ENCODE measurements around the gene WDR82.

Gene WDR82

GRCh38 chr3:52306978-52307377 is 28.5 kb upstream of the WDR82 start:
- no peak for DNase-seq

- DNase-seq, result no peak
Measured at GRCh38 chr3:52305926-52306325, 27.5 kb upstream of the WDR82 start.

- DNase-seq, result no peak
Measured at GRCh38 chr3:52303811-52304210, 25.4 kb upstream of the WDR82 start.

- no peak for DNase-seq
Measured at GRCh38 chr3:52302426-52303145, 24.1 kb upstream of the WDR82 start.

GRCh38 chr3:52299879-52300611 is 21.6 kb upstream of the WDR82 start:
- no peak for DNase-seq

GRCh38 chr3:52299247-52299878 is 20.9 kb upstream of the WDR82 start:
- no peak for DNase-seq

- no peak for DNase-seq
Measured at GRCh38 chr3:52298149-52299098, 20.0 kb upstream of the WDR82 start.

- no peak for DNase-seq
Measured at GRCh38 chr3:52297242-52298148, 19.0 kb upstream of the WDR82 start.

- no peak for DNase-seq
Measured at GRCh38 chr3:52295671-52296208, 17.3 kb upstream of the WDR82 start.

- DNase-seq, result no peak
Measured at GRCh38 chr3:52294320-52295150, 16.1 kb upstream of the WDR82 start.

GRCh38 chr3:52293491-52294319 is 15.3 kb upstream of the WDR82 start:
- no peak for DNase-seq

- DNase-seq, result no peak
Measured at GRCh38 chr3:52292247-52293065, 14.0 kb upstream of the WDR82 start.

GRCh38 chr3:52291508-52292181 is 13.2 kb upstream of the WDR82 start:
- peak; percentile 54 for DNase-seq

- no peak for DNase-seq
Measured at GRCh38 chr3:52290596-52291507, 12.4 kb upstream of the WDR82 start.

GRCh38 chr3:52289747-52290595 is 11.5 kb upstream of the WDR82 start:
- no peak for DNase-seq

- DNase-seq, result no peak
Measured at GRCh38 chr3:52289338-52289746, 10.9 kb upstream of the WDR82 start.

All from CD4-positive, alpha-beta T cell treated with Interleukin-10 for 1 hour (primary cell).